ENCODE data around the gene TBR1. TPM values are rescaled to one million over a fixed set of nuclear protein-coding genes. Genes with fewer than 3 reads are reported as not detected.

TBR1 gene
- total and polyA plus RNA-seq, 3 donors from 2014 or later = 0.92 to 5.3 (median 2.4) TPM

GRCh38 chr2:161426922-161427663 lies 11.0 kb downstream of the TBR1 start:
- 7 to 8% methylated on average over 31 to 43 of the region's 54 CpGs for WGBS, 2 donors
- DNase-seq = no peak
- no peaks in the 10 kb centered on the region for H3K9me3 ChIP-seq
- no peaks in the 10 kb centered on the region for H3K4me1 ChIP-seq
- TF ChIP-seq POLR2A (IDR thresholded peaks at IDR 0.05) (no peak), CTCF (IDR thresholded peaks at IDR 0.05) (no peak)
- H3K4me3 ChIP-seq = peak overlapping the region; percentile 41 to 60
- intact Hi-C loops (cut with DNase I; ENCODE audit: low total_unique reads) = no loop called here
- H3K27me3 ChIP-seq = no peaks in the 10 kb centered on the region
- no peaks in the 10 kb centered on the region for H3K36me3 ChIP-seq (ENCODE audit: low read depth, missing control alignments)
- H3K27ac ChIP-seq = no peak overlapping the region

GRCh38 chr2:161427664-161428587 lies 11.8 kb downstream of the TBR1 start:
- peak; percentile 23 for DNase-seq
- intact Hi-C loops (cut with DNase I; ENCODE audit: low total_unique reads) = no loop called here
- Histone ChIP-seq H3K27ac (no peak overlapping the region), H3K4me1 (no peaks in the 10 kb centered on the region), H3K27me3 (no peaks in the 10 kb centered on the region), H3K4me3 (peak overlapping the region; percentile 41 to 60), H3K9me3 (no peaks in the 10 kb centered on the region), H3K36me3 (ENCODE audit: low read depth, missing control alignments) (no peaks in the 10 kb centered on the region)
- 24 to 41% methylated on average over 20 to 49 of the region's 64 CpGs for WGBS, 2 donors
- TF ChIP-seq POLR2A (IDR thresholded peaks at IDR 0.05) (no peak), CTCF (IDR thresholded peaks at IDR 0.05) (no peak)

GRCh38 chr2:161430386-161430785 lies 14.3 kb downstream of the TBR1 start:
- no peak for DNase-seq
- H3K9me3 ChIP-seq = no peaks in the 10 kb centered on the region
- H3K4me3 ChIP-seq = no peak overlapping the region
- H3K27me3 ChIP-seq = no peaks in the 10 kb centered on the region
- intact Hi-C loops (cut with DNase I; ENCODE audit: low total_unique reads) = no loop called here
- TF ChIP-seq CTCF (IDR thresholded peaks at IDR 0.05) (no peak), POLR2A (IDR thresholded peaks at IDR 0.05) (no peak)
- 57 to 71% methylated on average over 2 of the region's 2 CpGs for WGBS, 2 donors
- no peaks in the 10 kb centered on the region for H3K36me3 ChIP-seq (ENCODE audit: low read depth, missing control alignments)
- no peak overlapping the region for H3K27ac ChIP-seq
- no peaks in the 10 kb centered on the region for H3K4me1 ChIP-seq

GRCh38 chr2:161432107-161432506 lies 16.0 kb downstream of the TBR1 start:
- TF ChIP-seq CTCF (IDR thresholded peaks at IDR 0.05) = no peak
- TF ChIP-seq POLR2A (IDR thresholded peaks at IDR 0.05) = no peak
- DNase-seq = no peak
- Histone ChIP-seq H3K9me3 (no peaks in the 10 kb centered on the region), H3K4me3 (no peak overlapping the region), H3K36me3 (ENCODE audit: low read depth, missing control alignments) (no peaks in the 10 kb centered on the region), H3K27me3 (no peaks in the 10 kb centered on the region), H3K27ac (no peak overlapping the region), H3K4me1 (no peaks in the 10 kb centered on the region)
- intact Hi-C loops (cut with DNase I; ENCODE audit: low total_unique reads) = no loop called here
- WGBS, 2 donors = 85 to 89% methylated on average over 3 of the region's 3 CpGs
